Lower leg skin (tissue), 4 donors: ENCODE data around the gene SLC6A7. TPM values are rescaled to one million over a fixed set of nuclear protein-coding genes. Genes with fewer than 3 reads are reported as not detected.

ENCODE experiments used
- DNase-seq, 2 donors: peaks; one replicate each; pipeline ENCODE4 v3.0.0-alpha.2; 2019; ENCODE audit warnings: low spot score in 2 of 2
- H3K4me3 ChIP-seq: fragments of 200-600 bp; sonication (generic); 2 replicates; pipeline ENCODE4 v1.5.1; 2017; ENCODE audit warnings: mild to moderate bottlenecking, low read depth; ENCODE audit not compliant: poor library complexity, severe bottlenecking
- POLR2A ChIP-seq, 2 donors: fragments of 450-650 bp; IDR thresholded peaks; one replicate each; pipeline ENCODE4 v1.6.1; 2016 to 2017; ENCODE audit warnings: antibody characterized with exemption in 2 of 2, mild to moderate bottlenecking in 1 of 2, moderate library complexity in 1 of 2
- WGBS, 2 donors: methylation state at CpG; one replicate each; pipeline ENCODE4 v1.1.5; 2018; 5-methylcytosine and 5-hydroxymethylcytosine counted together
- intact Hi-C: fragments of 100-400 bp; cut with DNase I; formaldehyde crosslinking; loops from one replicate; pipeline ENCODE4 v1.15.0; 2023; ENCODE audit warnings: low total_unique reads
- total RNA-seq, 4 donors: library from RNA; depleted of rRNA; stranded (reverse); fragments of >200 nt; gene quantifications; one replicate each; pipeline ENCODE4 v1.1.0, GENCODE V29; 2016
- TF ChIP-seq, protein P1 (sequence below), 3 donors: fragments of 450-650 bp; IDR thresholded peaks; one replicate each; pipeline ENCODE4 v1.5.1; 2016; ENCODE audit warnings: antibody characterized with exemption in 3 of 3, mild to moderate bottlenecking in 3 of 3, moderate library complexity in 2 of 3

SLC6A7 gene
- total RNA-seq, 4 donors from 2014 or later: 0.88 TPM; not detected in 3

DNA sequence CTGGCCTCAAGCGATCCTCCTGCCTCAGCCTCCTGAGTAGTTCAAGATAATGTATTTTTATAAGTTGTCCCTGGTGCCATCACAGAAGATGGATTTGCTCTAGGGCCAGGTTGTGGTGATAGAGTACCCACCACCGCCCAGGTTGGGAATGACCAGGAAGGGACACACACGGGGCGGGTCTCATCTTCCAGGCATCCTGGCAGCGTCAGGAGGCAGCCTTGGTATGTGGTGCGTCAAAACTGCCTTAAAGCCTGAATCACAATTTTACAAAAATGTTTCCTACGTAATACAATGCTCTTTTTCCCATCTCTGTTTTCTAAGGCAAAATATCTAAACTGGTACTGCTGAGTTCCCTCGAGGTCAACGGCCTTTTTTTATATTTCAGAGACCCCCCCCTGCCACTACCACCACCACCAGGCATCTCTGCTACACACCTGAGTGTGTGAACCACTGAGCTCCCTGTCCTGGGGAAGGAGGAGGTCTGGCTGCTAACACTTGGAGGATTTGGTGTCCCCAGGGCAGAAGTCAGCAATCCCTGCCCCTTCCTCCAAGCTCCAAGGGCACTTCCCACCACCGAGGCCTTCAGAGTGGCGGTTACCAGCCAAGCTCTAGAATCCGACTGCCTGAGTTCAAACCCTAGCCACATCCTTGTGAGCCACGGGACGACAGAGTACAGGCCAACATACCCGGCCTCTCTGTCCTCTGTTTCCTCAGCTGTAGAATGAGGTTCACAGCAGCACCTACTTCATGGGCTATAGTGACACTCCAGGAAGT lies 47.3 kb downstream of the SLC6A7 start:
- no peak overlapping the region for H3K4me3 ChIP-seq
- 84 to 88% methylated on average over 15 of the region's 15 CpGs for WGBS, 2 donors
- TF ChIP-seq POLR2A (IDR thresholded peaks at IDR 0.05): no peak
- TF ChIP-seq, protein P1, sequence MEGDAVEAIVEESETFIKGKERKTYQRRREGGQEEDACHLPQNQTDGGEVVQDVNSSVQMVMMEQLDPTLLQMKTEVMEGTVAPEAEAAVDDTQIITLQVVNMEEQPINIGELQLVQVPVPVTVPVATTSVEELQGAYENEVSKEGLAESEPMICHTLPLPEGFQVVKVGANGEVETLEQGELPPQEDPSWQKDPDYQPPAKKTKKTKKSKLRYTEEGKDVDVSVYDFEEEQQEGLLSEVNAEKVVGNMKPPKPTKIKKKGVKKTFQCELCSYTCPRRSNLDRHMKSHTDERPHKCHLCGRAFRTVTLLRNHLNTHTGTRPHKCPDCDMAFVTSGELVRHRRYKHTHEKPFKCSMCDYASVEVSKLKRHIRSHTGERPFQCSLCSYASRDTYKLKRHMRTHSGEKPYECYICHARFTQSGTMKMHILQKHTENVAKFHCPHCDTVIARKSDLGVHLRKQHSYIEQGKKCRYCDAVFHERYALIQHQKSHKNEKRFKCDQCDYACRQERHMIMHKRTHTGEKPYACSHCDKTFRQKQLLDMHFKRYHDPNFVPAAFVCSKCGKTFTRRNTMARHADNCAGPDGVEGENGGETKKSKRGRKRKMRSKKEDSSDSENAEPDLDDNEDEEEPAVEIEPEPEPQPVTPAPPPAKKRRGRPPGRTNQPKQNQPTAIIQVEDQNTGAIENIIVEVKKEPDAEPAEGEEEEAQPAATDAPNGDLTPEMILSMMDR (IDR thresholded peaks at IDR 0.05): no peak
- intact Hi-C loops: no loop called here
- DNase-seq: no peak

DNA sequence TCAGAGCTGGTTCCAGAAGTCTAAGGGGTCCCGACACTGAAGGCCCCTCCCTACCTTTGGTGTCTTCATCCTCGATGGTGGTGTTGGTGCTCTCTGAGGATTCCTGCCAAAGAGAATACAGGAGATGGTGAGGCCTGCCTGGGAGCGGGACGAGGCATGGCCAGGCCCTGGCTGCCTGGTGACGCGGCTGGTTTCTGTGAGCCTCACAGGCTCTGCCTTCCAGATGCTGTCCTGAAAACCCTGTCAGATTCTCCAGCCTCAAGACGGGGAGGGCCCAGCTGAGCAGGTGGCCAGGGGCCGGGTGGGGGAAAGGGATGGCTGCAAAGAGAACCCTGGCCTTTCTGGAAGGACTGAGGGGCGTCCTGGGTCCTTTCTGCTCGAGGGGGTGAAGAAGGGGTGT lies 48.8 kb downstream of the SLC6A7 start:
- WGBS, 2 donors: 88 to 89% methylated on average over 10 of the region's 10 CpGs
- TF ChIP-seq POLR2A (IDR thresholded peaks at IDR 0.05): no peak
- TF ChIP-seq, protein P1 (IDR thresholded peaks at IDR 0.05): no peak
- no peak overlapping the region for H3K4me3 ChIP-seq
- DNase-seq: no peak
- intact Hi-C loops: no loop called here

DNA sequence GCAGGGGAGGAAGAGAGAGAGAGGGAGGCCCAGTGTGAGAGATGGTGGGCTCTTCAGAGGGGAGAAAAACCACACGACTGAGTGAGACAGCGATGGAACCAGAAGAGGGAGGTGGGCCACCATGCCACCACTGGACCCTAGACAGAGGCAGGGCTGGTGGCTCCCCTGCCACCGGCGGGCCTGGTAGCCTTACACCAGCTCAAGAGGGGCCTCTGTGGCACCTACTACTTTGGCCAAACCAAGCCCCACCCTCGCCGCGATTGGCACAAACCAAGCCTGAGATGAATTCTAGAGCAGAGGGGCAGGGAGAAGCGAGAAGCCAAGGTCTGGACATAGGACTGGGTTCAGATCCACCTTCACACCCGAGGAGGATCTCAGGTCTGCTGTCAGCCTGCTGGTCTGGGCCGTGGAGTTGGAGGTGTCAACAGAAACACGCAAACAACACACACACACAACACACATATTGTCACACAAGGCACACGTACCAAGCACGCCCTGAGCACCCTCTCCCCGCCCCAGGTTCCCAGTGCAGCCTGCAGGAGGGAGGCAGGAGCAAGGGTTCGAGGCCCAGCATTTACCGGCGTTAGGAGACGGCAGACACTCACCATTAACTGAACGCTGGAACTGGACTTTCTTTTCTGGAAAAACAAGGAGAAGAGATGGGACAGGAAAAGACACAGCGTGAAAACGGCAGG lies 49.4 kb downstream of the SLC6A7 start:
- no peak for DNase-seq
- intact Hi-C loops: no loop called here
- H3K4me3 ChIP-seq: no peak overlapping the region
- TF ChIP-seq, protein P1 (IDR thresholded peaks at IDR 0.05): no peak
- no peak for TF ChIP-seq POLR2A (IDR thresholded peaks at IDR 0.05)
- WGBS, 2 donors: 93 to 94% methylated on average over 21 of the region's 21 CpGs

DNA sequence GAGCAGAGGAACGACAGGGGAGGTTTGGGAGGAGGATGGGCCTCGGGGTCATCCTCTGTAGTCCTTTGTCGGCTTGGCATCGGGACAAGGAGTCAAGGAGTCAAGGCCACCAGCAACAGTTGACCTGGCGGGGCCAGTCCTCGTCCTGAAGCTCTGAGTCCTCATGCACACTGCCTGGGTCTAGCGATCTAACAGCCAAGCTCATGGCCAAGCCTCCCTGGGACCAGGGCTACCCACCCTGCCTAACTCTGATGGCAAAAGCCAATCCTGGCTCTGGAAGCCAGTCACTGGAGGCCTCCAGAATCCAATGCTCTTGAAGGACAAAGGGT lies 49.9 kb downstream of the SLC6A7 start:
- H3K4me3 ChIP-seq: no peak overlapping the region
- no peak for DNase-seq
- WGBS, 2 donors: 92 to 95% methylated on average over 7 of the region's 7 CpGs
- intact Hi-C loops: no loop called here
- no peak for TF ChIP-seq POLR2A (IDR thresholded peaks at IDR 0.05)
- TF ChIP-seq, protein P1 (IDR thresholded peaks at IDR 0.05): no peak

DNA sequence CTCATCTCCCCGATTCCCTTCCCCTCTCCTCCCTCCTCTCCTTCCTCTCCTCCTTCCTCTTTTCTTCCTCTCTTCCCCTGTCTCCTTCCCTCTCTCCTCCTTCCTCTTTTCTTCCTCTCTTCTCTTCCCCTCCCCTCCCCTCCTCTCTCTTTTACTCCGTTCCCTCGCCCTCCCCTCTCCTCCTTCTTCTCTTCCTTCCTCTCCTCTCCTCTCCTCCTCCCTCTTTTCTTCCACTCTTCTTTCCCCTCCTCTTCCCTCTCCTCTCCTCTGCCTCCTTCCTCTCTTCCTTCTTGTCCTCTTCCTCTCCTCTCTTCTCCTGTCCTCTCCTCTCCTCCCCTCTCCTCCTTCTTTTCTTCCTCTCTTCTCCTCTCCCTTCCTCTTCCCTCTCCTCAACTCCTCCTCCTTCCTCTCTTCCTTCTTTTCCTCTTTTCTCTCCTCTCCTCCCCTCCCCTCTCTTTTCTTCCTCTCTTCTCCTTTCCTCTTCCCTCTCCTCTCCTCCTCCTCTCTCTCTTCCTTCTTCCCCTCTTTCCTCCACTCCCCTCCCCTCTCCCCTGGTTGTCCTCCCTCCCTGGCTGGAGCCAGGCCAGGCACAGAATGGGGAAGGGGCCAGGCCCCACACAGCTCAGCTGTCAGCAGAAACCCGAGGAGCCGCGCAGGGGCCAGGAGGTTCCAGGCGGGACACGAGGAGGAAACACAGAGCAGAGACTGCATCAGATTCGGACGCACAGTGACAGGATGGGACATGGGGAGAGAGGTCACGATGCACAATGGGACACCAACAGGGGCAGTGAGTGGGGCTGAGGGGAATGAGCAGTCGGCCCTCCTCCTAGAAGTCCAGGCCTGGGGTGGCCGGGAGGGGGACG lies 51.7 kb downstream of the SLC6A7 start:
- DNase-seq: no peak
- no peak overlapping the region for H3K4me3 ChIP-seq
- WGBS, 2 donors: 73% methylated on average over 14 of the region's 14 CpGs
- intact Hi-C loops: no loop called here
- TF ChIP-seq POLR2A (IDR thresholded peaks at IDR 0.05): no peak
- TF ChIP-seq, protein P1 (IDR thresholded peaks at IDR 0.05): no peak
